ENCODE results near the gene BICRA.
A peak's percentile ranks its signal among the peaks of the same experiment; 100 is the strongest.
"Not testable (repeated sequence)": the region's sequence is repeated elsewhere in the genome, so short reads cannot be mapped to it uniquely, and the experiment has no call there.

The BICRA gene

DNA sequence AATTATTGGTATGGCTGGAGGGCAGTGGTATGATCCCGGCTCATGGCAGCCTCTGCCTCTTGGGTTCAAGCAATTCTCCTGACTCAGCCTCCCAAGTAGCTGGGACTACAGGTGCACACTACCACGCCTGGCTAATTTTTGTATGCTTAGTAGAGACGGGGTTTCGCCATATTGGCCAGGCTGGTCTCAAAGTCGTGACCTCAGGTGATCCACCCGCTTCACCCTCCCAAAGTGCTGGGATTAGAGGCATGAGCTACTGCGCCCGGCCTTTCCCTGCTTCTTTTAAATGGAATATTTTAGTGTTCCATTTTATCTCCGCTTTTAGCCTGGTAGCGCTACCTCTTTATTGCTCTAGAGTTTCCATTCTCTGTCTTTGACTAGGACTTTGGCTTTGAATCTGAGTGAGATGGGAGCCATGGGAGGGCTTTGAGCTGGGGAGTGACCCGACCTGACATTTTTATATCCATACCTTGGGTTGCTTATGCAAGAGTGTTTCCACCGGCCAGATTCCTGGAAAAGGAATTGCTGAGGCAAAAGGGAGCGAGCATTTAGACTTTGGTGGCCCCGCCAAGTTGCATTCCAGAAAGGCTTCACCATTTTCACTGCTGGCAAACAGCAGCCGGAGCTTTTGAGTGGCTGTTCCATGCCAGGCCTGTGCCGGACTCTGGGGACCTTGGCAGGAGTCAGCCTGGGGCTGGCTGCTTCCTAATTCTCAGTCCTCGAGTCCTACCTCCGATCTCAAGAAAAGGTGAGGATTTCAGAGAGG, 22.9 kb downstream of the BICRA start:
- no peak for DNase-seq (ENCODE audit: low spot score)

DNA sequence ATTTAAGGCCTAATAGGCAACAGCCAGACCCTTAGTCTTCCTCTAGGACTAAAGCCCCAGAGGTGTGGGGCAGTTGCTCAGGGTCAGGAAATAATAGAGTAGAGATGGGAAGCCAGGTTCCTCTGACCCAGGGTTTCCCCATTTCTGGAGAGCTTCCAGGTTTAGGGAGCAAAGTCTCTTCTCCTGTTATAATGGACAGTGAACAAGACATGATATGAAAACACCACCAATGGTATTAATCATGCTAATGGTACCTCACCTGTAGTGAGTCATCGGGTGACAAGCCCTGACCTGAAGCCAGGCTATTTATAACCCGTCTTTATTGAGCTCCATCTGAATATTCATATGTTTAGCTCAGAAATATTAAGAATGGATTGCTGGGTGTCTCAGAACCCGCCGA, 24.6 kb downstream of the BICRA start:
- DNase-seq (ENCODE audit: low spot score): no peak

DNA sequence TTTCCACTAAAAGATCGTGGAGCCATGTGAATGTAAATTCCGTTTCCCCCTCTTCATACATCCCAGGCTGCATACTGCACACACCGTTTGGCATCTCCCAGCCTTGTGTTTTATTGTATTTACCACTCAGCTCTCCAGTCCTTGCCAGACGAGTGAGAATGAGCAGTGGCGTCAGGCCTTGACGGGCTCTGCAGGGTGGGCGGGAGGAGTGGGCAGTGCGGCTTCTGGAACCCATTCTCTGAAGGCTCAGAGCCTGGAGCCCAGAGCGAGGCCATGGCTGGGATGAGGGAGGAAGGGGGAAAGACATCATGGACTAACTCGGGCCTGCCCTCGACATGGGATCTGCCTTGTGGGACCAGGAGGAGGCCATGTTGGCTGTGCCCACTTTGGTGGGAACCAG, 25.1 kb downstream of the BICRA start:
- no peak for DNase-seq (ENCODE audit: low spot score)

DNA sequence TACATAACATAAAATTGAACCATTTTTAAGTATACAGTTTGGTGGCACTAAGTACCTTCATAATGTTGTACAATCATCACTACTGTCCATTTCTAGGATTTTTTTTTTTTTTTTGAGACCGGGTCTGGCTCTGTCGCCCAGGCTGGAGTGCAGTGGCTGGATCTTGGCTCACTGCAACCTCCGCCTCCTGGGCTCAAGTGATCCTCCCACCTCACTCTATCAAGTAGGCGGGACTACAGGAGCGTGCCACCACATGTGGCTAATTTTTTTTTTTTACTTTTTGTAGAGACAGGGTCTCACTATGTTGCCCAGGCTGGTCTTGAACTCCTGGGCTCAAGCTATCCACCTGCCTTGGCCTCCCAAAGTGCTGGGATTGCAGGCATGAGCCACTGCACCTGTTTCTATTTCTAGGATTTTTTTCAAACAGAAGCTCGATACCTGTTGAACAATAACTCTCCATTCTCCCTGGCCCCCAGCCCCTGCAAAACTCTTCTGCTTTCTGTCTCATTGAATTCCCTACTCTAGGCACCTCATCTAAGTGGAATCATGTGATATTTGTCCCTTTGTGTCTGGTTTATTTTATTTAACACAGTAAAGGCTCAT, 26.3 kb downstream of the BICRA start:
- not testable (repeated sequence) for DNase-seq (ENCODE audit: low spot score)

DNA sequence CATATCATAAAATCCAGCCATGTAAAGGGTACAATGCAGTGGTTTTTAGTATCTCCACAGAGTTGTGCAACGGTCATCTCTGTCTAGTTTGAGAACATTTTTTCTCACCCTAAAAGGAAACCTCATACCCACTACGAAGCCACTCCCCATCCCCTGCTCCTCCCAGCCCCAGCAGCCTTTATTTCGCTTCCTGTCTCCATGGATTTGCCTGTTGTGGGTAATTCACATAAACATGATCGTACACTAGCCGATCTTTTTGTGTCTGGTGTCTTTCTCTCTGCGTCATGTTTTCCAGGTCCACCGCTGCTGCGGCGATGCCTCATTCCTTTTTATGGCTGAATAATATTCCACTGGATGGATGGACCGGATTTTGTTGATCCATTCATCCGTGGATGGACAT, 28.6 kb downstream of the BICRA start:
- DNase-seq (ENCODE audit: low spot score): no peak

DNA sequence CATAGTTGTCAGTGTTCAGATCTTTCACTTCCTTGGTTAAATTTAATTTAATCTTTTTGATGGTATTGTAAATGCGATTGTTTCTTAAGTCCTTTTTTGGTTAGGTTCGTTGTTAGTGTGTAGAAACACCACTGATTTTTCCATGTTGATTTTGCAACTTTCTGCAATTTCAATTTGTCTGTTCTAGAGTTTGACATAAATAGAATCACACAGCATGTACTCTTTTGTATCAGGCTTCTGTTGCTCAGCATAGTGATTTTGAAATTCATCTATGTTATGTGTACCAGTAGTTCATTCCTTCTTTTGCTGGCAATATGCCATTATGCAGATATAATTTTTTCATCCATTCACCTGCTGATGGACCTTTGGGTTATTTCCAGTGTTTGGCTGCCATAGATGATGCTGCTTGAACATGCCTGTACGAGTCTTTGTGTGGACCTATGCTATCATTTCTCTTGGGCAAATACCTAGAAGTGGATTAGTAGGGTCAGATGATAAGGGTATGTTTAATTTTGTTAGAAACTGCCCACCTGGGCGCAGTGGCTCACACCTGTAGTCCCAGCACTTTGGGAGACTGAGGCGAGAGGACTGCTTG, 33.1 kb downstream of the BICRA start:
- DNase-seq (ENCODE audit: low spot score): no peak

DNA sequence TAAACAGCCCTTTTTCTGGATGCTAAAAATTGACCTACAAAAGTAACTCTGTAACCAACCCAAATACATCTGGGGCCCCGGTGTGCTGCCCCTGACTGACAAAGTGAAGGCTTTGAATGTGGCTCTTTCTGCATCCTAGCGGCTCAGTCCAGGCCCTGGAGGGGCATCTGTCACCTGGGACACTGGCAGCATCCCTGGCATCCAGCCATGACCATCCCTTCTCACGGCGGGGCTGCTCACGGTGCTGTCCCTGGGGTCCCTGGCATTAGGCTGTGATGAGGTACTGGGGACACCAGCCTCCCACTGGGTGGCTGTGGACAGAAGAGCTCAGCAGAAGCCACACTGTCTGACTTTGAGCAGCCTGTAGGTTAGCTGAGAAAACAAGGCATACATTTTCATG, 34.3 kb downstream of the BICRA start:
- no peak for DNase-seq (ENCODE audit: low spot score)

DNA sequence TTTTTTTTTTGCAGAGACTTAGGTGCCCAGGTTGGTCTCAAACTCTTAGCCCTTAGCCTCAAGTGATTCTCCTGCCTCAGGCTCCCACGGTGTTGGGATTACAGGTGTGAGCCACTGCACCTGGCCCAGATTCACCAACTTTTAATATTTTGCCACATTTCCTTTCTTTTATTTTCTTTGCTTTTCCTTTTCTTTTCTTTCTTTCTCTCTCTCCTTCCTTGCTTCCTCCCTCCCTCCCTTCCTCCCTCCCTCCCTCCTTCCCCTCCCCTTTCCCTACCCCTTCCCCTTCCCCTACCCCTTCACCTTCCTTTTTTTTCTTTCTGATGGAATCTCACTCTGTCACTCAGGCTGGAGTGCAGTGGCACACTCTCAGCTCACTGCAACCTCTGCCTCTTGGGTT, 35.3 kb downstream of the BICRA start:
- DNase-seq (ENCODE audit: low spot score): no peak

DNA sequence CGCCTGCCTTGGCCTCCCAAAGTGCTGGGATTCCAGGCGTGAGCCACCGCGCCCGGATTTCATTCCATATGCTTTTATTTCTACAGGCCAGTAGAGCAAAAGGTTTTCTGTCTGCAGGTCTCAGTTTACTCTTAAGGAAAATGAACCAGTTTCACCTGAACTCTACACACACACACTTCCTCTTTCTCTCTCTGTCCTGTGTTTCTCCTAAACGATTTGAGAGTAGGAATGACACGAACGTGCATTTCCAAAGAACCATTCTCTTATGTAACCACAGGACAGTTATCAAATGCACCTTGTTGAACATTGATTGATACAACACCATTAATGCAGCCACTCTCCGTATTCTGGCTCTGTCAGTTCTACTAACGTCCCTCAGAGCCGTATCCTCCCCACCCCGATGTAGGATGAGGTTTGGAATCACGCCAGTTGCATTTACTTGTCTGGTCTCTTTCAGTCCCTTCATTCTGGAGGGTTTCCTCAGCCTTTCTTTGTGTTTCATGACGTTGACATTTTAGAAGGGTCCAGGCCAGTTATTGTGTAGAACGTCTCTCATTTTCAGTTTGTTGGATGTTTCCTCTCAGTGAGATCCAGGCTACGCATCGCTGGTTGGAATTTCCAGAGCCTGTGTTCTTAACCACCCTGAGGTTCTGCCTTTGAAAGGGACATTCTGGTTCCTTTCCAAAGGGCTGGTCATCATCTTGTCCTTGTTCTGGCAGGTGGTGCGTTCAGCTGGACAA, 36.0 kb downstream of the BICRA start:
- DNase-seq (ENCODE audit: low spot score): no peak

DNA sequence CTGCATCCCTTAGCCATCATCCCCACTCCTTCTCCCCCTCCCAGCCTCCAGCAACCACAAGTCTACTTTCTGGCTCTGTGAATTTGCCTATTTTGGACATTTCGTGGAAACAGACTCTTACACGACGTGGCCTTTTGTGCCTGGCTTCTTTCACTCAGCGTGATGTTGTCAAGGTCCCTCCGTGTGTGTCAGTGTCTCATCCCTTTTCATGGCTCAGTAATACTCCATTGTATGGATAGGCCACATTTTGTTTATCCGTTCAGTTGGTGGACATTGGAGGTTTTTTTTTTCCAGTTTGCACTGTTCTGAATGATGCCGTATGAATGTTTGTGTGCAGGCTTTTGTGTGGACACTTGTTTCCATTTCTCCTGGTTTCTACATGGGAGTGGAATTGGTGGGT, 38.0 kb downstream of the BICRA start:
- no peak for DNase-seq (ENCODE audit: low spot score)

DNA sequence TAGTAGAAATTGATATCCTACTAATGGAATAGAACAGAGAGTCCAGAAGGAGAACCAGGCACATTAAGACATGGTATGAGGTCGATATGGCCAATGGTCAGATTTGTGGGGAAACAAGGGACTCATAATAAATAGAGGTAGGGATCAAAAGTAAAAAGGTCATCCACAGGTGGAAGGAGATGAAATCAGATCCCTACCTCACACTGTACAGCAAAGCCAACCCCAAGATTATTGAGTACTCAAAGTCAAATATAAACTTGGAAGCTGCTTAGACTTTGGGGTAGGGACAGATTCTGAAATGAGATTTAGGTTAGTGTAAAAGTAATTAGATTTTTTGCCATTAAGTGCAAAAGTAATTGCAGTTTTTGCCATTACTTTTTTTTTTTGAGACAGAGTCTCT, 40.7 kb downstream of the BICRA start:
- no peak for DNase-seq (ENCODE audit: low spot score)

DNA sequence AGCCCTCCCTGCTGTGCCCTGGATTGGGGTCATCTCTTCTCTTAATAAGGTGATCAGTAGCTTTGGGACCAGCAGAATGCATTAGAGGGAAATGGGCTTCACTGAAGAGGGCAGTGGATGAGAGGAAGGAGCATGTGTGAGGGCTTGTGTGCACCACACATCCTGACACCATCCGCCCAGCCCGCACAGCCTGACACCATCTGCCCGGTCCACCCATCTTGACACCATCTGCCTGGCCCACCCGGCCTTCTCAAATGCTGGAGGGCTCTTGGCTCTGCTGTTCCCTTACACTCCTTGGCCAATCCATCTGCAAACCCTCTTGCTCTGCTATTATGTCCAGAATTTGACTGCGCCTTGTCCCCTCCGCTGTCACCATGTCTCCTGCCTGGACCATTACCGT, 41.8 kb downstream of the BICRA start:
- no peak for DNase-seq (ENCODE audit: low spot score)

DNA sequence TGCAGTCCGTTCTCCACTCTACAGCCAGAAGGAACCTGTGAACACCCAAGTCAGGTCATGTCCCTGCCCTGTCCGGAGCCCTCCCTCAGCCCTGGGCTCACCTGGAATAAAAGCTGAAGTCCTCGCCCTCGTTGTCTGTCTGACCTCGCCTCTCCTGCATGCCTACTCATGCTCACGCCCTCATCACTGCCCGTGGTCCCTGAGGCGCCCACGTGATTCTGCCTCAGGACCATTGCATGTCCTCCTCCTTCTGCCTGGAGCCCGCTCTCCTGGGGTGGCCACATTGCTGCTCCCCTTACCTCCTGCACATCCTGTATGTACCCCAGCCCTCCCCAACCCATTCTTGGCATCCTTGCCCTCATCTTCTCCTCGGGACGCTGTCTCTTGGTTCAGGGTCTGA, 42.2 kb downstream of the BICRA start:
- no peak for DNase-seq (ENCODE audit: low spot score)

DNA sequence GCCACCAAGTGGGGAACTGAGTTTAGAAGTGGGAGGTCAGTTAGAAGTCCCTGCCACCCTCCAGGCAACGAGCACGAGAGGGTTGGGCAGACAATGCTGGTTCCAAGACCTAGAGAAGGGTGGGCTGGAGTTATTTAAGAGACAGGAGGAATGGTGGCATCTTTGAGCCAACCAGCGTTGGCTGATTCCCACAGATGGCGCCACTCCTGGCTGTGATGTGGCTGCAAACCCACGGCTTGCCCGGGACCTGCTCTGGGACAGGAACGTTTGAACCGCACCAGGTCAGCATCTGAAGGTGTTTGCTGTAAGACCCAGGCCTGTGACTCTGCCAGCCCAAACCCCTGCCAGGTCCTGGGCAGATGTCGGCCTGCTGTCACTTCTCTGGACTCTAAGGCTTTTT, 42.8 kb downstream of the BICRA start:
- DNase-seq (ENCODE audit: low spot score): no peak

DNA sequence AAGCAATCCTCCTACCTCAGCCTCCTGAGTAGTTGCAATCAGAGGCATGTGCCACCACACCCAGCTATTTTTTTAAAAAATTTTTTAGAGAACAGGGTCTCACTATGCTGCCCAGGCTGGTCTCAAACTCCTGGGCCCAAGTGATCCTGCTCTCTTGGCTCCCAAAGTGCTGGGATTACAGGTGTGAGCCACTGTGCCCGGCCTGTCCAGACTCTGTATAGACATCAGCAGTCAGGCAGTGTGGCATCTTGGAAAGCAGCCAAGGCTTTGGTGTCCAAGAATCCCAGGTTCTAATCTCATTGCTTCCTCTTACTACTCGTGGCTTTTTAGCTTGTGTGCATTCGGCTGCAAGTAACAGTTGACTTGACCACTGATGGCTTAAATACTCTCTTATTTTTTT, 43.4 kb downstream of the BICRA start:
- DNase-seq (ENCODE audit: low spot score): no peak

DNA sequence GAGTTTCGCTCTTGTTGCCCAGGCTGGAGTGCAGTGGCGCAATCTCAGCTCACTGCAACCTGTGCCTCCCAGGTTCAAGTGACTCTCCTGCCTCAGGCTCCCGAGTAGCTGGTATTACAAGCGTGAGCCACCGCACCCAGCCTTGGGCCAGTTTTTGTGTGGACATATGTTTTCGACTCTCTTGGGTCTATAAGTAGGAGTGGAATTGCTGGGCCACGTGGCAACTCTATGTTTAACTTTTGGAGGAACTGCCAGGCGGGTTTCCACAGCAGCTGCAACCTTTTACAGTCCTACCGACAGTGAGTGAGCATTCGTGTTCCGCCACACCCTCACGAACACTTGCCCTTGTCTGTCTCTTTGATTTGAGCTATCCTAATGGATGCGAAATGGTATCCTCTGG, 44.9 kb downstream of the BICRA start:
- DNase-seq (ENCODE audit: low spot score): no peak

DNA sequence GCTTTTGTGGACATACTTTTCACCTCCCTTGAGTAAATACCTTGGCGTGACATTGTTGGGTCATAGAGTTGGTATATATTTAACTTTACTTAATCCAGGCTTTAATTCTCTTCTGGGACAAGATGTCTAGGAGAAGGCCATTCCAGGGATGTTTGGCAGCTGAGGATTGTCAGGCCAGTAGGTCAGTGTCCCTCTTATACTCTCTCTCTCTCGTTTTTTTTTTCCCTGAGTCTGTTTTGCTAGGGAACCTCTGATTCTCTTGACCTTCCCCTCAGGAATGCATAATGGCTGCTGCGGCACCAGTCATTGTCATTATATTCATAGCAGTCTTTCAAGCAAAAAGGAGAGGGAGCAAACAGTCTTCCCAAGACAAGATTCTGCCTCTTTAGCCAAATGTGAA, 48.8 kb downstream of the BICRA start:
- DNase-seq (ENCODE audit: low spot score): no peak

DNA sequence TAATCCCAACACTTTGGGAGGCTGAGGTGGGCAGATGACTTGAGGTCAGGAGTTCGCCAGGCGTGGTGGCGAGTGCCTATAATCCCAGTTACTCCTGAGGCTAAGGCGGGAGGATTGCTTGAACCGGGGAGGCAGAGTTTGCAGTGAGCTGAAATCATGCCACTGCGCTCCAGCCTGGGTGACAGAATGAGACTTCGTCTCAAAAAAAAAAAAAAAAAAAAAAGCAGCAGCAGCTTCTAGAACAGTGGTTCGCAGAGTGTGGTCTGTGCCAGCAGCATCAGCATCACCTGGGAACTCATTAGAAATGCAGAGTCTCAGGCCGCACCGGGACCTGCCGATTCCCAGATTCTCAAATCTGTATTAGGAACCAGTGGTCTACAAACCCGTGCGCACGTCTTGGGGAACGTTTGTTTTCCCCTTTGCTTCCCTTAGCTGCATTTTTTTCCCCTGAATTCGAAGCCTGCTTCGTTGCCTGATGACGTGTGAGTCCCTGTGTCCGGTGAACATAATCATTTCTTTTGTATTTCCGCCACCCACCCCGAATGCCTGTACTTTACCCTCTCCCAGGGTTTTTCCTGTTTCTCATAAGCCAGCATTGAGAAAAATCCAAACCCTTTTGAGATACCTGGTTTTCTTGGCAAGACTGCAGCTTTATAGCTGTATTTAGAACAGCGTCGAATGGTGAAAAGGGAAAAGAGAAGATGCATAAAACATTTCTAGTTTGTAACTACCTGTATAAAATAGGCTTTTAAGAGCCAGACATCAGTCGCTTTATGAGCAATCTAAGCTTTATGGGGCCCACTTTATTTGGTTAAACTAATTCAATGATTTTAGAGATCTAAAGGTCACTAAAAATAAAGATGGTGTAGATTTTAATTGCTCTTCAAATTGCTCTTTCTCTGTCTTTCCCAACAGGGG, 49.8 kb downstream of the BICRA start:
- no peak for DNase-seq (ENCODE audit: low spot score)

DNA sequence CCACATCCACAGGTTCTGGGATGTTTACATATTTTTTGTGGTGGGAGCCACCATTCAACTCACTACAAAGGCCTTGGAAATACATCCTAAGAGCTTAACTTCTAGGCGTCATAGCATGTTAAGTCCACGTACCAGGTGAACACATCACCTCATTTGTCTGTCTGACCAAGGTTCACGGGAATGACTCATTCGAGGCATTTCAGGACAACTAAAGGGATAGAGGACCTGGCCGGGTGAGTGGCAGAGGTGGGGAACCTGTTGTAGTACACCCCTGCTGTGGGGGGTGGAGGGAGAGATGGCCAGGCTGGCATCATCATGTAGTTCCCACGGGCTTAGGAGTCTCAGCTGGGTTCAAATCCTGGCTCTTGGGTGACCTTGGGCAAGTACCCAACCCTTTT, 51.5 kb downstream of the BICRA start:
- peak; percentile 77 for DNase-seq (ENCODE audit: low spot score)

DNA sequence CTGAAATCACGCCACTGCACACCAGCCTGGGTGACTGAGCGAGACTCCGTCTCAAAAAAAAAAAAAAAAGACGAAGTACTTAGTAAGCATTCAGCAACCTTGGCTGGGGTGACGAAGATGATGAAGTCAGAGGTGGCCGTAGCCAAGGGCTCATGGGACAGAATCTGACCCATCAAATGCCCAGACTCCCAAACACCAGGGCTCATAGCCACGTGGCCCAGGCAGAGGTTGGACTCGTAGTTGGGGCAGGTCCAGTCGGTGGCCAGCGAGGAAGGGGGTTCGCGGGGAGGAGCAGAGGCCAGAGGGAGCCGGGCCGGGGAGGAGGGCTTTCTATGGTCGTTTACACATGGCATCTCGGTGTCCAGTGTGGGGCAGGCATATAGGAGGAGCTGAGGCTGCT, 52.2 kb downstream of the BICRA start:
- DNase-seq (ENCODE audit: low spot score): no peak

DNA sequence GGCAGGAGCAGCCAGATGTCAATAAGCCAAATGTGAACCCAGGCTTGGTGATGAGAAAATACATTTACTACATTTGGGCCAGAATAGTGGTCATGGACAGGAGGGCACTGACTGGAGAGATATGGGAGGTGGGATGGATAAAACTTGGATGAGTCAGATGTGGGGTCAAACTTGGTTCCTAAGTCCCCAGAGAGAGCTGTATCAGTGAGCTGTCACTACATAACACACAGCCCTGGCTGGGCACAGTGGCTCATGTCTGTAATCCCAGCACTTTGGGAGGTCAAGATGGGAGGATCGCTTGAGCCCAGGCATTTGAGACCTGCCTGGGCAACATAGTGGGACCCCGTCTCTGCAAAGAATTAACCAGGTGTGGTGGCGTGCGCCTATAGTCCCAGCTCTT, 52.7 kb downstream of the BICRA start:
- DNase-seq (ENCODE audit: low spot score): no peak

DNA sequence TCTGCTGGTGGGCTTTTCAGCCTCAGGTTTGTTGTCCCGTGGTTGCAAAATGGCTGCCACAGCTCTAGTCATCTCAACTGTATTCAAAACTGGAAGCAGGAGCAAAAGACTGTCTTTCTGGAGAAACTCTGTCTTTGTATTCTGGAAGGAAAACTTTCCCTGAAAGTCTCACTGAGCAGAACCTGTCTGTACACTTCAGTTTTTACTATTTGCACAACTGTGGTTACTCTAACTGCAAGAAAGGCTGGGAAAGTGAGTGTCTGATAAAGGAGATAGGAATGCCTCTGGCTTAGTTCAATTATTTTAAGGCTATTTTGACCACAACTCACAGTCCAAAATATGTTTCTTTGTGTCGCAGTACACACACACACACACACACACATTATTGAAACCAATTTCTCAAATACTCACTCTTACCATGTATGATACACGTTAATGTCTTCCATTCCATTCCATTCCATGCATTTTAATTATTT, 54.5 kb downstream of the BICRA start:
- DNase-seq (ENCODE audit: low spot score): no peak

All from HuH-7.5 (cell line).